GM12878 (cell line): Measurements from ENCODE around the gene OTOA. TPM values are rescaled to one million over a fixed set of nuclear protein-coding genes. Genes with fewer than 3 reads are reported as not detected.

ENCODE experiments used
- ATAC-seq: fragments of 200-7000 bp; cut with Tn5 transposase; 3 replicates; pipeline ENCODE4 v1.9.1; 2020; ENCODE audit warnings: mild to moderate bottlenecking, moderate library complexity
- BruUV-seq: library from RNA; stranded (reverse); fragments of 400-500 nt; replicated peaks from 2 replicates; lab custom pipeline; 2021; lab: Mats Ljungman, UMichigan
- CTCF ChIA-PET: fragments of 300-600 bp; sonication (Branson Sonifier 250); formaldehyde crosslinking; extraction: SDS; loops from one replicate; lab custom pipeline; 2021; ENCODE audit warnings: inconsistent platforms; lab: Yijun Ruan, JAX
- POLR2A ChIA-PET: fragments of 350-600 bp; formaldehyde crosslinking; extraction: SDS; loops from one replicate; lab custom pipeline; 2021; ENCODE audit warnings: inconsistent platforms; lab: Charles Lee
- RAD21 ChIA-PET: fragments of 300-600 bp; sonication (Branson Sonifier 250); formaldehyde crosslinking; loops from one replicate; lab custom pipeline; 2023; ENCODE audit warnings: antibody characterized with exemption; ENCODE audit not compliant: unreplicated experiment; lab: Charles Lee
- SMC1A ChIA-PET: fragments of 300-600 bp; sonication (Branson Sonifier 250); formaldehyde crosslinking; loops from one replicate; lab custom pipeline; 2023; ENCODE audit not compliant: unreplicated experiment, uncharacterized antibody; lab: Charles Lee
- DNase-seq: peaks from one replicate; pipeline ENCODE4 v3.0.0-alpha.2; 2011; ENCODE audit warnings: low read depth, low spot score
- FAIRE-seq: peaks from 3 replicates; lab custom pipeline; 2011; peaks lifted over from hg19 to GRCh38; lab: Jason Lieb, UNC
- H2AFZ ChIP-seq: 2 replicates; pipeline ENCODE4 v1.6.0; 2011; ENCODE audit warnings: low read depth, low read length, control low read depth; ENCODE audit not compliant: control insufficient read depth
- H3K27ac ChIP-seq: 2 replicates; pipeline ENCODE4 v1.5.1; 2011; ENCODE audit warnings: control low read depth; ENCODE audit not compliant: control insufficient read depth, insufficient read depth
- H3K27me3 ChIP-seq, 2 experiments: replicated peaks in 1 of 2; 2 replicates each; pipeline versions ENCODE4 v1.6.0 to v1.6.1; 2011; ENCODE audit warnings: low read length in 1 of 2; ENCODE audit not compliant: control insufficient read depth in 2 of 2, insufficient read depth in 2 of 2
- H3K36me3 ChIP-seq, 2 experiments: 2 replicates each; pipeline ENCODE4 v1.5.1; 2011; ENCODE audit warnings: low read length in 1 of 2; ENCODE audit not compliant: control insufficient read depth in 2 of 2, insufficient read depth in 2 of 2
- H3K4me1 ChIP-seq: 2 replicates; pipeline ENCODE4 v1.6.1; 2011; ENCODE audit warnings: mild to moderate bottlenecking, low read length, moderate library complexity, mixed read lengths; ENCODE audit not compliant: control insufficient read depth, insufficient read depth
- H3K4me2 ChIP-seq: 2 replicates; pipeline ENCODE4 v1.6.0; 2011; ENCODE audit warnings: control low read depth; ENCODE audit not compliant: control insufficient read depth, insufficient read depth
- H3K4me3 ChIP-seq: fragments of 200-600 bp; sonication (generic); 2 replicates; pipeline ENCODE4 v1.5.1; 2016
- H3K79me2 ChIP-seq: 2 replicates; pipeline ENCODE4 v1.6.0; 2011; ENCODE audit warnings: low read length; ENCODE audit not compliant: control insufficient read depth, insufficient read depth
- H3K9ac ChIP-seq: 2 replicates; pipeline ENCODE4 v1.8.0; 2011; ENCODE audit warnings: low read length, control low read depth, mixed read lengths; ENCODE audit not compliant: control insufficient read depth, insufficient read depth
- H3K9me3 ChIP-seq: replicated peaks from 3 replicates; pipeline ENCODE4 v1.5.1; 2011; ENCODE audit warnings: mild to moderate bottlenecking, low read length; ENCODE audit not compliant: control insufficient read depth, insufficient read depth
- H4K20me1 ChIP-seq: 2 replicates; pipeline ENCODE4 v1.6.0; 2011; ENCODE audit not compliant: control insufficient read depth, insufficient read depth
- IKZF2 ChIP-seq, 2 experiments: fragments of 450-650 bp; IDR thresholded peaks; 2 replicates each; pipeline ENCODE4 v1.6.1; 2017; ENCODE audit warnings: mild to moderate bottlenecking in 2 of 2, moderate library complexity in 2 of 2
- MTA2 ChIP-seq: fragments of 450-650 bp; IDR thresholded peaks from 2 replicates; pipeline ENCODE4 v1.6.1; 2016; ENCODE audit warnings: low read depth, mild to moderate bottlenecking, moderate library complexity
- NFXL1 ChIP-seq: fragments of 450-650 bp; IDR thresholded peaks from 2 replicates; pipeline ENCODE4 v1.6.1; 2017; ENCODE audit warnings: antibody characterized with exemption, mild to moderate bottlenecking, borderline replicate concordance
- POU2F2 ChIP-seq: IDR thresholded peaks from 3 replicates; pipeline ENCODE4 v1.6.1; 2011; ENCODE audit warnings: low read depth, mild to moderate bottlenecking, low read length, borderline replicate concordance
- RUNX3 ChIP-seq: IDR thresholded peaks from 2 replicates; pipeline ENCODE4 v1.6.1; 2012; ENCODE audit warnings: low read length, inconsistent platforms
- TCF3 ChIP-seq: IDR thresholded peaks from 2 replicates; pipeline ENCODE4 v1.6.1; 2012; ENCODE audit warnings: low read depth, mild to moderate bottlenecking, low read length, borderline replicate concordance; ENCODE audit not compliant: insufficient read depth
- ZNF274 ChIP-seq: IDR thresholded peaks from one replicate; pipeline ENCODE4 v1.8.0; 2011; ENCODE audit not compliant: insufficient read length, insufficient read depth
- WGBS: methylation state at CpG from one replicate; pipeline ENCODE4 v1.1.6; 2016; ENCODE audit warnings: low lambda C conversion rate; ENCODE audit not compliant: insufficient replicate concordance, insufficient coverage; ENCODE audit errors: missing lambda C conversion rate; 5-methylcytosine and 5-hydroxymethylcytosine counted together
- in situ Hi-C: fragments of 300-500 bp; cut with MboI; formaldehyde crosslinking; loops from 9 replicates; pipeline ENCODE4 v1.14.3; 2018; ENCODE audit warnings: mixed read lengths
- intact Hi-C: fragments of 100-400 bp; cut with micrococcal nuclease; formaldehyde crosslinking; loops from one replicate; pipeline ENCODE4 v1.14.2; 2022; ENCODE audit not compliant: unreplicated experiment
- polyA plus RNA-seq, 11 experiments: library from polyadenylated mRNA; depleted of rRNA in 4 of 11; unstranded in 6 of 11; stranded (reverse) in 5 of 11; fragments of >200 nt; fragmentation: Nextera tagmentation in 4 of 11; fragmentation: Illumina TruSeq in 1 of 11; extraction: Ambion mirVana in 4 of 11; extraction: Trizol in 1 of 11; gene quantifications; 1 replicate in 1 of 11; 2 replicates in 10 of 11; pipeline versions ENCODE4 v1.2.1 to v1.2.3, GENCODE V29; 2011 to 2016; ENCODE audit warnings: inconsistent platforms in 2 of 11, missing spikeins in 2 of 11, low read depth in 1 of 11
- total RNA-seq, 4 experiments: library from RNA; depleted of rRNA in 3 of 4; stranded (reverse); fragments of >200 nt in 3 of 4; fragmentation: Illumina TruSeq in 1 of 4; extraction: Trizol in 1 of 4; gene quantifications; 2 replicates each; pipeline versions ENCODE4 v1.2.1 to v1.2.3, GENCODE V29; 2013 to 2021

Gene OTOA
- total and polyA plus RNA-seq, 10 of the 15 experiments (the other 5 are each of a cell fraction or from before 2014, with no cell fraction given), result 0.33 to 1.5 (median 0.61) TPM

DNA sequence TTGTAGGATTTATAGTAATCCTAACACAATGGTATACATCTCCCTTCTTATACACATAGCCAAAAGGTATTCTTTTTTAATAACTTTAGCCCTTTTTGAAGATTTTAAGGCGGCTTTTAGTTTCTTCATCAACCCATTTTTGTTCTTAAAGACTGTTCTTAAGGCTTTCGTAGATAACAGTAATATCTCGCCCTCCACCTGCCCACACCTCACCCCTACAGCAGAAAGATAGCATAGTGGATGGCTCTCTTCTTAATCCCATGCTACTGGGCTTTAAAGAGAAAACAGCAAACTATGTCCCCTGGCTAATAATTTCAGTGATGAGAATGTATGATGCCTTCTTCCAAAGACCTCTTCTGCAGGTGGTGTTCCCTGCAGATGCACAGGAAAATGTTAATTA lies 20.0 kb upstream of the OTOA start:
- Histone ChIP-seq H3K36me3 (no peaks in the 10 kb centered on the region), H3K27ac (no peak overlapping the region), H3K4me3 (no peak overlapping the region), H2AFZ (no peak overlapping the region), H3K9me3 (no peaks in the 10 kb centered on the region), H3K4me2 (no peak overlapping the region), H3K27me3 (no peaks in the 10 kb centered on the region), H4K20me1 (no peaks in the 10 kb centered on the region), H3K4me1 (peaks cover 33% of the 10 kb centered on the region), H3K9ac (no peak overlapping the region), H3K79me2 (no peaks in the 10 kb centered on the region; the same call in 1 of the 2 replicates)
- RAD21 ChIA-PET, result interaction anchor here (1.0 to 6.8 kb wide), 6 partner anchors 13 to 64 kb away, joined by 3 to 52 read pairs (median 9); no protein-coding TSS in a partner anchor
- no peak for DNase-seq
- FAIRE-seq, result no peak
- TF ChIP-seq POU2F2, result no peak
- TF ChIP-seq NFXL1, result no peak
- TF ChIP-seq ZNF274, result no peak
- TF ChIP-seq IKZF2 (IDR thresholded peaks at IDR 0.05), result no peak
- SMC1A ChIA-PET, result interaction anchor here (1.3 to 10.1 kb wide), 8 partner anchors 8 to 66 kb away, joined by 3 to 204 read pairs (median 7); partner anchors contain the start of genes IGSF6 and METTL9
- ATAC-seq, result no peak
- no TSS peak for BruUV-seq
- CTCF ChIA-PET, result interaction anchor here (0.9 to 10.1 kb wide), 9 partner anchors 9 to 64 kb away, joined by 3 to 100 read pairs (median 8); partner anchors contain the start of gene IGSF6
- POLR2A ChIA-PET, result no interaction called here
- 99% methylated on average over 3 of the region's 3 CpGs for WGBS
- in situ Hi-C loops (no loop called here), intact Hi-C loops (no loop called here)

DNA sequence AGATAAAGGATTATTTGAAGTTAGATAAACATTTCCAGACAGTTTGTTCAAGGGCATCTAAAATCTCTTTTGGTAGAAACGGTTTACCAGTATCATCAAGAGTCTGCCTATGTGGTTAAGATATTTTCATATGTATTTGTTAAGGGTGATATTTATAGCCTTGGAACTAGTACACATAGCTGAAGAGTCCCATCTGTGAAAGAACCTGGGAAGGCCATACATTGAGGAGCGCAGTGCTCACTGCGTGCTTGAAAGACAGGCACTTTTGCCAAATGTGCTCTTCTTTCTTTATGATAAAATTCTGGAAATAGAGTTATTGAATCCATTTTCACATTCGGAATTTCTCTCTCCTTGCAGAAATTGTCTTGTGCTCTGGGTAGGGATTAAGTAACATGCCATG lies 19.1 kb upstream of the OTOA start:
- FAIRE-seq (no peak), DNase-seq (no peak), ATAC-seq (peak; percentile 13; the same call in 2 of the 3 replicates)
- POLR2A ChIA-PET, result interaction anchor here (1.2 to 1.5 kb wide), 2 partner anchors 44 to 124 kb away, joined by 7 to 8 read pairs; no protein-coding TSS in a partner anchor
- BruUV-seq, result TSS peak; percentile 82
- CTCF ChIA-PET, result interaction anchor here (0.9 to 10.1 kb wide), 14 partner anchors 8 to 544 kb away, joined by 3 to 100 read pairs (median 6); partner anchors contain the start of gene IGSF6
- Histone ChIP-seq H3K27me3 (no peaks in the 10 kb centered on the region), H3K36me3 (no peaks in the 10 kb centered on the region), H3K4me3 (peak overlapping the region; percentile 58), H3K4me1 (peaks cover 33% of the 10 kb centered on the region), H3K9me3 (no peaks in the 10 kb centered on the region), H2AFZ (no peak overlapping the region; the same call in 1 of the 2 replicates), H3K27ac (peak overlapping the region; percentile 88), H3K9ac (peak overlapping the region; percentile 48), H3K79me2 (no peaks in the 10 kb centered on the region; the same call in 1 of the 2 replicates), H3K4me2 (peak overlapping the region; percentile 51), H4K20me1 (no peaks in the 10 kb centered on the region)
- 50% methylated on average over 4 of the region's 4 CpGs for WGBS
- SMC1A ChIA-PET, result interaction anchor here (0.7 to 10.1 kb wide), 9 partner anchors 7 to 65 kb away, joined by 3 to 204 read pairs (median 4); partner anchors contain the start of genes IGSF6 and METTL9
- TF ChIP-seq RUNX3 (peak; percentile 41; the same call in 1 of the 2 replicates), MTA2 (no peak), TCF3 (no peak)
- in situ Hi-C loops (no loop called here), intact Hi-C loops (no loop called here)
- RAD21 ChIA-PET, result interaction anchor here (0.6 to 6.8 kb wide), 8 partner anchors 12 to 1861 kb away, joined by 3 to 52 read pairs (median 7); no protein-coding TSS in a partner anchor
